K562 (cell line): ENCODE data around the gene FUZ. TPM values are rescaled to one million over a fixed set of nuclear protein-coding genes. Genes with fewer than 3 reads are reported as not detected.

Source experiments
- DNMT1 ChIP-seq: fragments of 450-650 bp; IDR thresholded peaks from 2 replicates; pipeline ENCODE4 v1.6.1; 2016; ENCODE audit warnings: antibody characterized with exemption, mild to moderate bottlenecking
- FOXP1 ChIP-seq: sonication (generic); formaldehyde crosslinking; IDR thresholded peaks from 2 replicates; pipeline ENCODE4 v1.8.0; 2022; ENCODE audit warnings: mild to moderate bottlenecking, missing genetic modification reagents
- HDAC3 ChIP-seq: fragments of 450-650 bp; IDR thresholded peaks from 2 replicates; pipeline ENCODE4 v1.6.1; 2018; ENCODE audit warnings: borderline replicate concordance, mild to moderate bottlenecking, moderate library complexity; ENCODE audit not compliant: partially characterized antibody
- KDM2B ChIP-seq: fragments of 250-450 bp; sonication (Bioruptor Pico); IDR thresholded peaks from 2 replicates; pipeline ENCODE4 v1.8.0; 2021; ENCODE audit warnings: mild to moderate bottlenecking, moderate library complexity
- KLF6 ChIP-seq: fragments of 250-450 bp; sonication (Bioruptor Pico); IDR thresholded peaks from 2 replicates; pipeline ENCODE4 v1.4.0; 2020; ENCODE audit warnings: mild to moderate bottlenecking, moderate library complexity, borderline replicate concordance
- NCOA4 ChIP-seq: fragments of 450-650 bp; IDR thresholded peaks from 2 replicates; pipeline ENCODE4 v1.6.1; 2018; ENCODE audit warnings: mild to moderate bottlenecking; ENCODE audit not compliant: partially characterized antibody
- NFATC3 ChIP-seq: fragments of 450-650 bp; IDR thresholded peaks from 2 replicates; pipeline ENCODE4 v1.6.1; 2017; ENCODE audit warnings: mild to moderate bottlenecking
- PHF8 ChIP-seq: fragments of 200-600 bp; sonication (generic); IDR thresholded peaks from 2 replicates; pipeline ENCODE4 v1.6.1; 2012; ENCODE audit warnings: mixed run types, mild to moderate bottlenecking, inconsistent platforms, low read length, moderate library complexity, borderline replicate concordance
- POLR2G ChIP-seq: fragments of 200-400 bp; formaldehyde crosslinking; IDR thresholded peaks from 2 replicates; pipeline ENCODE4 v1.6.1; 2017; ENCODE audit warnings: low read depth, mild to moderate bottlenecking, antibody characterized with exemption, low read length, moderate library complexity
- RBFOX2 ChIP-seq: fragments of 200-400 bp; formaldehyde crosslinking; IDR thresholded peaks from 2 replicates; pipeline ENCODE4 v1.6.1; 2017; ENCODE audit warnings: low read depth, mild to moderate bottlenecking, low read length, moderate library complexity
- SMARCB1 ChIP-seq: IDR thresholded peaks from 2 replicates; pipeline ENCODE4 v1.6.1; 2011; ENCODE audit warnings: improper control_type of control experiment, low read depth; ENCODE audit not compliant: insufficient read length
- SRSF7 ChIP-seq: fragments of 200-400 bp; formaldehyde crosslinking; optimal IDR thresholded peaks from 2 replicates; pipeline ENCODE3; 2017; ENCODE audit warnings: mild to moderate bottlenecking, low read depth, low read length
- TAF15 ChIP-seq: fragments of 200-400 bp; formaldehyde crosslinking; IDR thresholded peaks from 2 replicates; pipeline ENCODE4 v1.6.1; 2017; ENCODE audit warnings: mild to moderate bottlenecking, low read depth, low read length, moderate library complexity
- U2AF2 ChIP-seq: fragments of 200-400 bp; formaldehyde crosslinking; optimal IDR thresholded peaks from 2 replicates; pipeline ENCODE3; 2017; ENCODE audit warnings: low read depth, mild to moderate bottlenecking, low read length
- ZFP30 ChIP-seq: fragments of 250-450 bp; sonication (Bioruptor Pico); IDR thresholded peaks from 2 replicates; pipeline ENCODE4 v1.8.0; 2022; ENCODE audit warnings: moderate library complexity, mild to moderate bottlenecking, inconsistent platforms, borderline replicate concordance
- ZNF197 ChIP-seq: fragments of 200-800 bp; sonication (Bioruptor generic); IDR thresholded peaks from 2 replicates; pipeline ENCODE4 v1.6.1; 2016; ENCODE audit warnings: low read depth, missing genetic modification characterization, missing compliant biosample characterization
- ZNF316 ChIP-seq: fragments of 450-650 bp; IDR thresholded peaks from 2 replicates; pipeline ENCODE4 v1.6.1; 2016
- polyA plus RNA-seq, 8 experiments: library from polyadenylated mRNA; depleted of rRNA in 4 of 8; stranded (reverse) in 5 of 8; unstranded in 3 of 8; fragments of >200 nt; fragmentation: Nextera tagmentation in 2 of 8; fragmentation: Illumina TruSeq in 1 of 8; extraction: Ambion mirVana in 2 of 8; extraction: Trizol in 1 of 8; gene quantifications; 2 replicates each; pipeline versions ENCODE4 v1.2.1 to v1.2.3, GENCODE V29; 2011 to 2014; ENCODE audit warnings: inconsistent platforms in 1 of 8, missing spikeins in 1 of 8
- total RNA-seq, 7 experiments: library from RNA; depleted of rRNA in 6 of 7; stranded (reverse); fragments of >200 nt in 6 of 7; fragmentation: Illumina TruSeq in 2 of 7; extraction: Trizol in 2 of 7; gene quantifications; 2 replicates each; pipeline versions ENCODE4 v1.2.1 to v1.2.3, GENCODE V29; 2011 to 2021; ENCODE audit warnings: low replicate concordance in 1 of 7
- TF ChIP-seq, protein P1 (sequence below): fragments of 250-450 bp; sonication (Bioruptor Pico); IDR thresholded peaks from 2 replicates; pipeline ENCODE4 v1.5.0; 2021; ENCODE audit warnings: mild to moderate bottlenecking, borderline replicate concordance
- TF ChIP-seq, protein P2 (sequence below): sonication (generic); formaldehyde crosslinking; IDR thresholded peaks from 2 replicates; pipeline ENCODE4 v1.8.0; 2022; ENCODE audit warnings: missing genetic modification reagents, mild to moderate bottlenecking, moderate library complexity, borderline replicate concordance
- TF ChIP-seq, protein P3 (sequence below): IDR thresholded peaks from 2 replicates; pipeline ENCODE4 v1.6.1; 2011; ENCODE audit not compliant: insufficient read length; ENCODE audit errors: extremely low read depth
- TF ChIP-seq, protein P4 (sequence below): fragments of 250-450 bp; sonication (Bioruptor Pico); IDR thresholded peaks from 2 replicates; pipeline ENCODE4 v1.5.0; 2022; ENCODE audit warnings: mild to moderate bottlenecking

Gene FUZ
- total and polyA plus RNA-seq, 9 of the 15 experiments (the other 6 are each of a cell fraction or from before 2014, with no cell fraction given): 0.17 to 7.6 (median 3.6) TPM; not detected in 1

DNA sequence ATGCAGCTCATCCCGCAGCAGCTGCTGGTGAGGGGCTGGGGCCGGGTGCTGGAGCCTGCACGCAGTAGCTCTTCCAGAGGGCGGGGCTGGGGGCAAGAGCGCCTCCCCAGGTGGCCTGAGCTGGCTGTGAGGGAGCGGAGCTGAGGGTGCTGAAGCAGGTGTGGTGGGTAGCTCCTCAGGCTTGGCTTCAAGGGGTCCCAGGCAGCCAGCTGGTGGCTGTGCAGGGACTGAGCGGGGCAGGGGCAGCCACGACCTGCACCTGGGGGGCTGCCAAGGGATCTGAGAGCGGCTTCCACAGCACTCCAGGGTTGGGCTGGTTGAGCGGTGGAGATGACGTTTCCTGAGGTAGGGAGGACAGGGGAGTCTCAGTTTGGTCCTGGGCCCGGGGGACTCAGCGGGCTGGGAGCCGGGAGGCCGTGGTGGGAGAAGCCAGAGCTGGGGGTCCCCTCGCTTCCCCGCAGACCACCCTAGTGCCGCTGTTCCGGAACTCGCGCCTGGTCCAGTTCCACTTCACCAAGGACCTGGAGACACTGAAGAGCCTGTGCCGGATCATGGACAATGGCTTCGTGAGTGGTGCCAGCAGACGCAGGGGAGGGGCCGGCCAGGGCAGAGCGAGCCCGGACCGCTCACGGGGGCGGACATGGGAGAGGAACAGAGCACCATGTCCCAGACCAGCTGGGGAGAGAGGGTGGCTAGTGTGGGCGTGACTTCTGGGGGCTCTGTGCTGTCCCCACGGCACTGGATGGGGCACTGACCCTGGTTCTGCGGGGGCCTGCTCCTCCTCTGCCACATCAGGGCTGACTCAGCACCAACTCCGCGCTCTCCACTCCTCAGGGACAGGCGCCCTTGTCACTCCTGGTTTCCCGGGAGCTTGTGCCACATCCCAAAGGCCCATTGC lies 45.2 kb upstream of the FUZ start (continued):
- TF ChIP-seq, protein P1, sequence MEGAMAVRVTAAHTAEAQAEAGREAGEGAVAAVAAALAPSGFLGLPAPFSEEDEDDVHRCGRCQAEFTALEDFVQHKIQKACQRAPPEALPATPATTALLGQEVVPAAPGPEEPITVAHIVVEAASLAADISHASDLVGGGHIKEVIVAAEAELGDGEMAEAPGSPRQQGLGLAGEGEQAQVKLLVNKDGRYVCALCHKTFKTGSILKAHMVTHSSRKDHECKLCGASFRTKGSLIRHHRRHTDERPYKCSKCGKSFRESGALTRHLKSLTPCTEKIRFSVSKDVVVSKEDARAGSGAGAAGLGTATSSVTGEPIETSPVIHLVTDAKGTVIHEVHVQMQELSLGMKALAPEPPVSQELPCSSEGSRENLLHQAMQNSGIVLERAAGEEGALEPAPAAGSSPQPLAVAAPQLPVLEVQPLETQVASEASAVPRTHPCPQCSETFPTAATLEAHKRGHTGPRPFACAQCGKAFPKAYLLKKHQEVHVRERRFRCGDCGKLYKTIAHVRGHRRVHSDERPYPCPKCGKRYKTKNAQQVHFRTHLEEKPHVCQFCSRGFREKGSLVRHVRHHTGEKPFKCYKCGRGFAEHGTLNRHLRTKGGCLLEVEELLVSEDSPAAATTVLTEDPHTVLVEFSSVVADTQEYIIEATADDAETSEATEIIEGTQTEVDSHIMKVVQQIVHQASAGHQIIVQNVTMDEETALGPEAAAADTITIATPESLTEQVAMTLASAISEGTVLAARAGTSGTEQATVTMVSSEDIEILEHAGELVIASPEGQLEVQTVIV: no peak
- TF ChIP-seq PHF8 (no peak), ZNF197 (CRISPR knock-in tag) (no peak), SMARCB1 (no peak), DNMT1 (no peak), RBFOX2 (peak; percentile 67), KDM2B (CRISPR knock-in tag) (no peak), NFATC3 (no peak), KLF6 (CRISPR knock-in tag) (no peak), TAF15 (0 out of 2 replicates have a peak, but pooled peaks have one; percentile 19), U2AF2 (no peak), ZFP30 (no peak), ZNF316 (peak; percentile 33; the same call in 1 of the 2 replicates), POLR2G (peak; percentile 76), FOXP1 (CRISPR knock-in tag) (0 out of 2 replicates have a peak, but pooled peaks have one; percentile 21), HDAC3 (no peak), NCOA4 (no peak), SRSF7 (no peak)
- TF ChIP-seq, protein P2, sequence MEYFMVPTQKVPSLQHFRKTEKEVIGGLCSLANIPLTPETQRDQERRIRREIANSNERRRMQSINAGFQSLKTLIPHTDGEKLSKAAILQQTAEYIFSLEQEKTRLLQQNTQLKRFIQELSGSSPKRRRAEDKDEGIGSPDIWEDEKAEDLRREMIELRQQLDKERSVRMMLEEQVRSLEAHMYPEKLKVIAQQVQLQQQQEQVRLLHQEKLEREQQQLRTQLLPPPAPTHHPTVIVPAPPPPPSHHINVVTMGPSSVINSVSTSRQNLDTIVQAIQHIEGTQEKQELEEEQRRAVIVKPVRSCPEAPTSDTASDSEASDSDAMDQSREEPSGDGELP (CRISPR knock-in tag): peak; percentile 34; the same call in 1 of the 2 replicates
- TF ChIP-seq, protein P3, sequence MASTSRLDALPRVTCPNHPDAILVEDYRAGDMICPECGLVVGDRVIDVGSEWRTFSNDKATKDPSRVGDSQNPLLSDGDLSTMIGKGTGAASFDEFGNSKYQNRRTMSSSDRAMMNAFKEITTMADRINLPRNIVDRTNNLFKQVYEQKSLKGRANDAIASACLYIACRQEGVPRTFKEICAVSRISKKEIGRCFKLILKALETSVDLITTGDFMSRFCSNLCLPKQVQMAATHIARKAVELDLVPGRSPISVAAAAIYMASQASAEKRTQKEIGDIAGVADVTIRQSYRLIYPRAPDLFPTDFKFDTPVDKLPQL: no peak
- TF ChIP-seq, protein P4, sequence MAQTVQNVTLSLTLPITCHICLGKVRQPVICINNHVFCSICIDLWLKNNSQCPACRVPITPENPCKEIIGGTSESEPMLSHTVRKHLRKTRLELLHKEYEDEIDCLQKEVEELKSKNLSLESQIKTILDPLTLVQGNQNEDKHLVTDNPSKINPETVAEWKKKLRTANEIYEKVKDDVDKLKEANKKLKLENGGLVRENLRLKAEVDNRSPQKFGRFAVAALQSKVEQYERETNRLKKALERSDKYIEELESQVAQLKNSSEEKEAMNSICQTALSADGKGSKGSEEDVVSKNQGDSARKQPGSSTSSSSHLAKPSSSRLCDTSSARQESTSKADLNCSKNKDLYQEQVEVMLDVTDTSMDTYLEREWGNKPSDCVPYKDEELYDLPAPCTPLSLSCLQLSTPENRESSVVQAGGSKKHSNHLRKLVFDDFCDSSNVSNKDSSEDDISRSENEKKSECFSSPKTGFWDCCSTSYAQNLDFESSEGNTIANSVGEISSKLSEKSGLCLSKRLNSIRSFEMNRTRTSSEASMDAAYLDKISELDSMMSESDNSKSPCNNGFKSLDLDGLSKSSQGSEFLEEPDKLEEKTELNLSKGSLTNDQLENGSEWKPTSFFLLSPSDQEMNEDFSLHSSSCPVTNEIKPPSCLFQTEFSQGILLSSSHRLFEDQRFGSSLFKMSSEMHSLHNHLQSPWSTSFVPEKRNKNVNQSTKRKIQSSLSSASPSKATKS (CRISPR knock-in tag): no peak
